BE2C (cell line): ENCODE results near the gene ANKFN1.

Experiments used
- DNase-seq: peaks from one replicate; pipeline ENCODE4 v3.0.0-alpha.2; 2020
- H3K27me3 ChIP-seq: fragments of 250-450 bp; sonication (Bioruptor Pico); 2 replicates; pipeline ENCODE4 v1.5.1; 2020; ENCODE audit warnings: mild to moderate bottlenecking
- H3K36me3 ChIP-seq: fragments of 250-450 bp; sonication (Bioruptor Pico); 2 replicates; pipeline ENCODE4 v1.5.1; 2020; ENCODE audit warnings: mild to moderate bottlenecking
- H3K4me1 ChIP-seq: fragments of 250-450 bp; sonication (Bioruptor Pico); 2 replicates; pipeline ENCODE4 v1.5.1; 2020
- H3K4me3 ChIP-seq: 2 replicates; pipeline ENCODE4 v1.5.1; 2011; ENCODE audit warnings: low read depth, low read length
- H3K9me3 ChIP-seq: fragments of 250-450 bp; sonication (Bioruptor Pico); 2 replicates; pipeline ENCODE4 v1.5.1; 2020
- CTCF ChIP-seq: IDR thresholded peaks from 2 replicates; pipeline ENCODE4 v1.5.1; 2012; ENCODE audit warnings: mild to moderate bottlenecking, low read depth, low read length

The ANKFN1 gene

GRCh38 chr17:56521414-56522141, 368.3 kb downstream of the ANKFN1 start:
- peak; percentile 8 for DNase-seq
- no peaks in the 10 kb centered on the region; the same call in 1 of the 2 replicates for H3K27me3 ChIP-seq
- no peaks in the 10 kb centered on the region for H3K4me1 ChIP-seq
- TF ChIP-seq CTCF = no peak
- no peaks in the 10 kb centered on the region for H3K9me3 ChIP-seq
- H3K36me3 ChIP-seq = no peaks in the 10 kb centered on the region
- H3K4me3 ChIP-seq = no peak overlapping the region

- H3K4me3 ChIP-seq = no peak overlapping the region
- H3K36me3 ChIP-seq = no peaks in the 10 kb centered on the region
- no peak for TF ChIP-seq CTCF
- DNase-seq = no peak
- H3K9me3 ChIP-seq = no peaks in the 10 kb centered on the region
- H3K27me3 ChIP-seq = no peaks in the 10 kb centered on the region; the same call in 1 of the 2 replicates
- H3K4me1 ChIP-seq = no peaks in the 10 kb centered on the region
Measured at GRCh38 chr17:56523042-56523441, 369.8 kb downstream of the ANKFN1 start.

GRCh38 chr17:56528696-56529095, 375.4 kb downstream of the ANKFN1 start:
- no peaks in the 10 kb centered on the region for H3K27me3 ChIP-seq
- no peaks in the 10 kb centered on the region for H3K36me3 ChIP-seq
- no peak overlapping the region for H3K4me3 ChIP-seq
- H3K4me1 ChIP-seq = no peaks in the 10 kb centered on the region
- H3K9me3 ChIP-seq = no peaks in the 10 kb centered on the region
- TF ChIP-seq CTCF = no peak
- DNase-seq = no peak

GRCh38 chr17:56532926-56533325, 379.7 kb downstream of the ANKFN1 start:
- H3K4me3 ChIP-seq = no peak overlapping the region
- no peaks in the 10 kb centered on the region for H3K36me3 ChIP-seq
- no peaks in the 10 kb centered on the region for H3K4me1 ChIP-seq
- no peak for DNase-seq
- no peaks in the 10 kb centered on the region for H3K9me3 ChIP-seq
- no peaks in the 10 kb centered on the region for H3K27me3 ChIP-seq
- TF ChIP-seq CTCF = no peak

GRCh38 chr17:56536766-56537165, 383.5 kb downstream of the ANKFN1 start:
- Histone ChIP-seq H3K27me3 (no peaks in the 10 kb centered on the region), H3K4me3 (no peak overlapping the region), H3K9me3 (no peaks in the 10 kb centered on the region), H3K36me3 (no peaks in the 10 kb centered on the region), H3K4me1 (no peaks in the 10 kb centered on the region)
- DNase-seq = no peak
- TF ChIP-seq CTCF = no peak

GRCh38 chr17:56540836-56541235, 387.6 kb downstream of the ANKFN1 start:
- H3K4me3 ChIP-seq = no peak overlapping the region
- H3K36me3 ChIP-seq = no peaks in the 10 kb centered on the region
- no peak for DNase-seq
- H3K9me3 ChIP-seq = no peaks in the 10 kb centered on the region
- H3K27me3 ChIP-seq = peaks cover 2% of the 10 kb centered on the region; the same call in 1 of the 2 replicates
- no peaks in the 10 kb centered on the region for H3K4me1 ChIP-seq
- no peak for TF ChIP-seq CTCF
